GM19395 (cell line): ENCODE measurements around the gene VARS2.
"Not testable (repeated sequence)": the region's sequence is repeated elsewhere in the genome, so short reads cannot be mapped to it uniquely, and the experiment has no call there.

ENCODE experiments used
- ATAC-seq: cut with Tn5 transposase; IDR thresholded peaks from one replicate; pipeline ENCODE4 v1.9.1; 2021; ENCODE audit warnings: mild to moderate bottlenecking, moderate library complexity; ENCODE audit not compliant: unreplicated experiment

Gene VARS2

GRCh38 chr6:30914076-30914853, at the start of gene VARS2:
Gene VARS2, plus strand, starts transcription at chr6:30914238. Its CDS starts 599 bp downstream, at chr6:30914837.
- ATAC-seq, result peak; percentile 80

GRCh38 chr6:30864325-30864724, 49.7 kb upstream of the VARS2 start:
- no peak for ATAC-seq

GRCh38 chr6:30869241-30869749, 44.7 kb upstream of the VARS2 start:
- not testable (repeated sequence) for ATAC-seq

- no peak for ATAC-seq
These were observed 43.5 kb upstream of the VARS2 start for GRCh38 chr6:30870546-30870945.

- ATAC-seq, result no peak
These were observed 42.4 kb upstream of the VARS2 start for GRCh38 chr6:30871592-30872183.

- ATAC-seq, result no peak
These were observed 40.8 kb upstream of the VARS2 start for GRCh38 chr6:30873137-30873640.

- not testable (repeated sequence) for ATAC-seq
These were observed 40.2 kb upstream of the VARS2 start for GRCh38 chr6:30873795-30874194.

GRCh38 chr6:30875244-30876038, 38.6 kb upstream of the VARS2 start:
- no peak for ATAC-seq

- ATAC-seq, result no peak
These were observed 37.9 kb upstream of the VARS2 start for GRCh38 chr6:30876039-30876730.

GRCh38 chr6:30877419-30878262, 36.4 kb upstream of the VARS2 start:
- ATAC-seq, result peak; percentile 54

GRCh38 chr6:30879684-30880427, 34.2 kb upstream of the VARS2 start:
- no peak for ATAC-seq

- no peak for ATAC-seq
These were observed 33.3 kb upstream of the VARS2 start for GRCh38 chr6:30880698-30881252.

- ATAC-seq, result no peak
These were observed 32.4 kb upstream of the VARS2 start for GRCh38 chr6:30881392-30882203.

GRCh38 chr6:30882204-30882758, 31.8 kb upstream of the VARS2 start:
- ATAC-seq, result no peak

GRCh38 chr6:30882759-30883684, 31.0 kb upstream of the VARS2 start:
- ATAC-seq, result no peak

- no peak for ATAC-seq
These were observed 30.1 kb upstream of the VARS2 start, which contains the start of gene DDR1 for GRCh38 chr6:30883685-30884520. Gene DDR1, plus strand, starts transcription at chr6:30884519. Its CDS starts 4,211 bp downstream, at chr6:30888730.
